ENCODE results near the gene KCNAB2. TPM values are rescaled to one million over a fixed set of nuclear protein-coding genes. Genes with fewer than 3 reads are reported as not detected.

The KCNAB2 gene
- total RNA-seq, 1 donor from 2014 or later = 261 TPM

- Mint-ChIP-seq H3K27ac (no peak overlapping the region), H3K4me1 (no peaks in the 10 kb centered on the region), H3K9me3 (no peaks in the 10 kb centered on the region), H3K4me3 (no peak overlapping the region), H3K27me3 (no peaks in the 10 kb centered on the region), H3K36me3 (ENCODE audit: low read depth) (peaks cover 20% of the 10 kb centered on the region)
- intact Hi-C loops (cut with micrococcal nuclease) = no loop called here
- no peak for DNase-seq
These were observed 46.1 kb downstream of the KCNAB2 start for GRCh38 chr1:6091823-6092109.

- H3K4me3 Mint-ChIP-seq = no peak overlapping the region
- H3K9me3 Mint-ChIP-seq = no peaks in the 10 kb centered on the region
- intact Hi-C loops (cut with micrococcal nuclease) = no loop called here
- H3K36me3 Mint-ChIP-seq (ENCODE audit: low read depth) = peaks cover 21% of the 10 kb centered on the region
- no peak overlapping the region for H3K27ac Mint-ChIP-seq
- DNase-seq = no peak
- no peaks in the 10 kb centered on the region for H3K27me3 Mint-ChIP-seq
- no peaks in the 10 kb centered on the region for H3K4me1 Mint-ChIP-seq
These were observed 46.5 kb downstream of the KCNAB2 start for GRCh38 chr1:6092211-6092610.

GRCh38 chr1:6093071-6093470 is 47.4 kb downstream of the KCNAB2 start:
- no peak overlapping the region for H3K4me3 Mint-ChIP-seq
- no peaks in the 10 kb centered on the region for H3K9me3 Mint-ChIP-seq
- intact Hi-C loops (cut with micrococcal nuclease) = no loop called here
- no peak for DNase-seq
- H3K27ac Mint-ChIP-seq = no peak overlapping the region
- H3K4me1 Mint-ChIP-seq = no peaks in the 10 kb centered on the region
- H3K27me3 Mint-ChIP-seq = no peaks in the 10 kb centered on the region
- peaks cover 29% of the 10 kb centered on the region for H3K36me3 Mint-ChIP-seq (ENCODE audit: low read depth)

DNA sequence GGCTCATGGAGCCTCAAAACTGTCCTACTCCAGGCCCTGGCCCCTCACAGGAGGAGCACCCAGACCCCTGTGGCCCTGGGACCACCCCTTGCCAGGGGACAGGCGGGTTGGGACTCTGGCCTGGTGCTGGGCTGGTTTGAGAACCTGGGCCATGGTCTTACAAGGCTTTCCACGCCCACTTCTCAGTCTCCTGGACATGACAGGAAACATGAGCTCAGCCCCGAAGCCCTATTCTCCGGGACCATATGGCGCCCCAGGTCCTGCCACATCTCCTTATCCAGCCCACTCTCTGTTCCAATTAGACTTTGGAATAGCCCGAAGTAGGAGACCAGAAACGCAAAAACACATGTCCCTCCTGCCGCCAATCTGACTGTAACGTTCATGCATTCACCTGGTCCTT is 47.9 kb downstream of the KCNAB2 start:
- intact Hi-C loops (cut with micrococcal nuclease) = no loop called here
- Mint-ChIP-seq H3K36me3 (ENCODE audit: low read depth) (peaks cover 34% of the 10 kb centered on the region), H3K4me1 (no peaks in the 10 kb centered on the region), H3K27me3 (no peaks in the 10 kb centered on the region), H3K27ac (no peak overlapping the region), H3K9me3 (no peaks in the 10 kb centered on the region), H3K4me3 (no peak overlapping the region)
- no peak for DNase-seq

GRCh38 chr1:6094246-6094645 is 48.6 kb downstream of the KCNAB2 start:
- DNase-seq = no peak
- intact Hi-C loops (cut with micrococcal nuclease) = no loop called here
- H3K27me3 Mint-ChIP-seq = no peaks in the 10 kb centered on the region
- H3K9me3 Mint-ChIP-seq = no peaks in the 10 kb centered on the region
- peaks cover 37% of the 10 kb centered on the region for H3K36me3 Mint-ChIP-seq (ENCODE audit: low read depth)
- no peak overlapping the region for H3K27ac Mint-ChIP-seq
- no peak overlapping the region for H3K4me3 Mint-ChIP-seq
- H3K4me1 Mint-ChIP-seq = no peaks in the 10 kb centered on the region

- no peak overlapping the region for H3K4me3 Mint-ChIP-seq
- DNase-seq = no peak
- no peaks in the 10 kb centered on the region for H3K27me3 Mint-ChIP-seq
- intact Hi-C loops (cut with micrococcal nuclease) = no loop called here
- no peaks in the 10 kb centered on the region for H3K4me1 Mint-ChIP-seq
- H3K9me3 Mint-ChIP-seq = no peaks in the 10 kb centered on the region
- H3K27ac Mint-ChIP-seq = no peak overlapping the region
- peaks cover 34% of the 10 kb centered on the region for H3K36me3 Mint-ChIP-seq (ENCODE audit: low read depth)
These were observed 49.3 kb downstream of the KCNAB2 start for GRCh38 chr1:6094801-6095505.

DNA sequence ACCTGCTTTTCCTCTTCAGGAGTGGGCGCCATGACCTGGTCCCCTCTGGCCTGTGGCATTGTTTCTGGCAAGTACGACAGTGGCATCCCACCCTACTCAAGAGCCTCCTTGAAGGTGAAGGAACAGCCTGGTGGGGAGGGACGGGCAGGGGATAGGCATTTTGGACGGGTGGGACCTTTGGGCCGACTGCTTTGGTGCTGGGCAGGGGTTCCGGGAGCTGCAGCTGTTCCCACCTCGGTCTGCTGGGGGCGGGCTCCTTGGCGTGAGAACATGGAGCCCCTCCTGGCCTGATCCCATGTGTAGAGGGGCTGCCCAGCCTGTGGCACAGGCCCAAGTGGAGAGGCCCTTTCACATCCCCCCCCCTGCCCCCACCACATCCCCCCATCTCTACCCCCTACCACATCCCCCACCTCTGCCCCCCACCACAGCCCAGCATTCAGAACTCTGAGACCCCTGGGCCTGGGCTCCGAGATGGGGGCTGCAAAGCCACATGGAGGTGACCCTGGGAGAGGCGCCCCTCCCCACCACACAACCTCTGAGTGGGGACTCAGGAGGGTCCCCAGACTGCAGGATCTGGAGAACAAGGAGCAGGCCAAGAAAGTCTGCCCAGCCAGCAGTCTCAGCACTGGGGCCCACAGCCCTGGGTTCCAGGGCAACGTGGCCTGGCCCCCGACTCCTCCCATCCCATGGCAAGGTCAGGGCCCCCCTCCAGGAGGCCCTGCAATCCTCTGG is 50.0 kb downstream of the KCNAB2 start:
- no peaks in the 10 kb centered on the region for H3K4me1 Mint-ChIP-seq
- H3K36me3 Mint-ChIP-seq (ENCODE audit: low read depth) = peaks cover 34% of the 10 kb centered on the region
- intact Hi-C loops (cut with micrococcal nuclease) = no loop called here
- H3K27ac Mint-ChIP-seq = no peak overlapping the region
- no peak for DNase-seq
- no peaks in the 10 kb centered on the region for H3K27me3 Mint-ChIP-seq
- H3K4me3 Mint-ChIP-seq = no peak overlapping the region
- H3K9me3 Mint-ChIP-seq = no peaks in the 10 kb centered on the region

GRCh38 chr1:6096243-6097116 is 50.8 kb downstream of the KCNAB2 start:
- no peak overlapping the region for H3K27ac Mint-ChIP-seq
- no peaks in the 10 kb centered on the region for H3K4me1 Mint-ChIP-seq
- intact Hi-C loops (cut with micrococcal nuclease) = no loop called here
- no peaks in the 10 kb centered on the region for H3K9me3 Mint-ChIP-seq
- no peak overlapping the region for H3K4me3 Mint-ChIP-seq
- no peaks in the 10 kb centered on the region for H3K27me3 Mint-ChIP-seq
- DNase-seq = no peak
- H3K36me3 Mint-ChIP-seq (ENCODE audit: low read depth) = peaks cover 29% of the 10 kb centered on the region

DNA sequence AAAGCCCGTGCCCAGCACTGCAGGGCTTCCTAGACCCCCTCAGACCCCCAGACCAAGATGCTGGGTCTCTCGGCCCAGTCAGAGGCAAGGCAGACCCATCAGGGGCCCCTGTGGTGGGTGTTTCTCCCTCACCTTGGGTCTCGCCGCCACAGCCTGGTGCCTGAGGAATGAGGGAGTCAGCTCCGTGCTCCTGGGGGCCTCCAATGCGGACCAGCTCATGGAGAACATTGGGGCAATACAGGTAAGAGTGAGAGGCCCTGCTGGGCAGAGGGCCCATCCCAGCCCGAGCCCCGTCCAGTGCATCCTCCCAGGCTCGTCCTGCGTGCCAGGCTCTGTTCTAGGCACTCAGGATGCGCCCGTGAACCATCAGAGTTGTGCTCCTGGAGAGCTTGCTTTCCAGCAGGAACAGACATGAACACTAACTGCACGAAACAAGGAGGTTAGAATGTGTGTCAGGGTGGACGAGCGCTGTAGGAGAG is 51.5 kb downstream of the KCNAB2 start:
- H3K9me3 Mint-ChIP-seq = no peaks in the 10 kb centered on the region
- intact Hi-C loops (cut with micrococcal nuclease) = no loop called here
- H3K27me3 Mint-ChIP-seq = no peaks in the 10 kb centered on the region

GRCh38 chr1:6097824-6098223 is 52.1 kb downstream of the KCNAB2 start:
- intact Hi-C loops (cut with micrococcal nuclease) = no loop called here
- Mint-ChIP-seq H3K4me3 (no peak overlapping the region), H3K9me3 (no peaks in the 10 kb centered on the region), H3K4me1 (no peaks in the 10 kb centered on the region), H3K36me3 (ENCODE audit: low read depth) (peaks cover 26% of the 10 kb centered on the region), H3K27me3 (no peaks in the 10 kb centered on the region), H3K27ac (no peak overlapping the region)
- DNase-seq = no peak

More for the DNA sequence above, 51.5 kb downstream of the KCNAB2 start:
- Mint-ChIP-seq H3K4me1 (no peaks in the 10 kb centered on the region), H3K27ac (no peak overlapping the region), H3K36me3 (ENCODE audit: low read depth) (peaks cover 26% of the 10 kb centered on the region), H3K4me3 (no peak overlapping the region)
- no peak for DNase-seq

DNA sequence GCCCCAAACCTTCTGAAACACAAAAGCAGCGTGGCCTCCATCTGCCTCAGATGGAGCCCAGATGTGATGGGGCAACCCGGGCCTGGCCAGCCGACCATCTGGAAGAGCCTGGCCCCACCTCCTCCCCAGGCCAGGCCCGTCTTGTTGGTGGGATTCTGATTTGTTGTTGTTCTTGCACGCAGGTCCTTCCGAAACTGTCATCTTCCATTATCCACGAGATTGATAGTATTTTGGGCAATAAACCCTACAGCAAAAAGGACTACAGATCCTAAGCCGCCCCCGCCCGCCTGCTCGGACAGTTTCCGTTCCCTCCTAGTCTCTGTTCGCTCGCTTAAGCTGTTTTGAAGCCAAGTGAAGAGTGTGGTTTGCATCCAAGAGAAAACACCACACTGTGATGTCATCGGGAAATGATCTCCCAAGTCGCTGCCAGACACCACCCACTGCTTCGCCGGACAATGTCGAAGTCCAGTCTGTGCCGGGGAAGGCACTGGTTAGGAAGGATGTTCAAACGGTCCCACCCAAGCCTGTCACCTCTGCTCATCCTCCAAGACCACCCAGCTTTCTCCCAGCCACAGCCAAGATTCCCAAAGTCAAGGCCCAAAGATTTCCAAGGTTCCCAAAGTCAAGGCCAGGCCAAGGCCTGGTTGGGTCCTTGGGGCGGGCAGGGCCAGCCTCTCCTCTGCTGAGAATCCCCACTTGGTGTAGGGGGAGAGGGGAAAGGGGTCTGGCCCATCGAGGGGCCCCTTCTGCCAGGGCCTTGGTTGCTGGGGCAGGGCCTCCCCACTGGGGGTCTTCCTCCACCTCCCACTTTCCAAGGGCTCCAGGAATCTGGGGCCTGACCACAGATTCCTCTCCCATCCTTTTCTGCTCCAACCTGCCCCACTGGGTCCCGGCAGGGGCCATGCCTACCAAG is 52.9 kb downstream of the KCNAB2 start:
- no peaks in the 10 kb centered on the region for H3K4me1 Mint-ChIP-seq
- no peak overlapping the region for H3K4me3 Mint-ChIP-seq
- peaks cover 26% of the 10 kb centered on the region for H3K36me3 Mint-ChIP-seq (ENCODE audit: low read depth)
- no peak overlapping the region for H3K27ac Mint-ChIP-seq
- H3K27me3 Mint-ChIP-seq = no peaks in the 10 kb centered on the region
- no peaks in the 10 kb centered on the region for H3K9me3 Mint-ChIP-seq
- intact Hi-C loops (cut with micrococcal nuclease) = no loop called here
- no peak for DNase-seq

DNA sequence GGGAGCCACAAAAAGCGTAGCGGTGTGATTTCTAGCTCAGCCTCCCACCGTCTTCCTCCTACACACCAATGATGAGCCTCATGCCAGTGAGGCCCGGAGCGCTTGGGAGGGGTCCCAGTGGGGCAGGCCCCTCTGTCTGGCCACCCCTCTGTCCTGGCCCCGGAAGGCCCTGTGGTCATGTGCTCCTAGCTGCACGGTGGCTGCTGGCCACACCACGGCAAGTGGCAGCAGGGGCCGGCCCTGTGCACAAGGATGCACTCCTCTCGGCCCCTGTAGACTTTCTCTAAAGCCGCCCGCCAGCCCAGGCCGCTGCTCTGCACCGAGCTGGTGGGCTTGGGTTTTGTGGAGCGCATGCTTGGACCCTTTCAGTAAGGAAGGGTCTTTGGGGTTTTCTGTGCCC is 53.6 kb downstream of the KCNAB2 start:
- H3K9me3 Mint-ChIP-seq = no peaks in the 10 kb centered on the region
- H3K4me3 Mint-ChIP-seq = no peak overlapping the region
- intact Hi-C loops (cut with micrococcal nuclease) = no loop called here
- no peak overlapping the region for H3K27ac Mint-ChIP-seq
- DNase-seq = no peak
- H3K36me3 Mint-ChIP-seq (ENCODE audit: low read depth) = peaks cover 20% of the 10 kb centered on the region
- no peaks in the 10 kb centered on the region for H3K27me3 Mint-ChIP-seq
- no peaks in the 10 kb centered on the region for H3K4me1 Mint-ChIP-seq
